ENCODE data around the gene USP17L30. TPM values are rescaled to one million over a fixed set of nuclear protein-coding genes. Genes with fewer than 3 reads are reported as not detected.
"Not testable (repeated sequence)": the region's sequence is repeated elsewhere in the genome, so short reads cannot be mapped to it uniquely, and the experiment has no call there.

USP17L30 gene
- total RNA-seq, 1 donor from 2014 or later, result not detected

DNA sequence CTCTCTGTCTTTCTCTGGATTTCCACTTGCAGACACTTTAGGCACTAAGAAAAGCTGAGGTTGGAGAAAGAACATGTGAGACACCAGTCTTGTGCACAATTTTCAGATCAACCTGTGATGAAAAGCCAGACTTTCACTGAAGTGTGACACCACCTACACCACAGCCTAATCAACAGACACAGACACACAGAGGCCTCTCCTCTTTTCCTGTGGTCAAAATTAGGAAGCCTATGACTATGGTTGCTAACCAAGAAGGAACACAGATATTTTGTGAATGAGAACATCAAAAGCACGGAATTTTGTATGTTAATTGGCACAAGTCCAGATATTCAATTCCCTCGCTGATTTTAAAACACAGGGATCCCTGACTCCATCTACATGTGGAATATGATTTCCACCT lies 26.1 kb downstream of the USP17L30 start:
- H3K4me3 Mint-ChIP-seq; DNase-seq (ENCODE audit: low spot score); H3K36me3 Mint-ChIP-seq (ENCODE audit: low read depth); H3K9me3 Mint-ChIP-seq; H3K27me3 Mint-ChIP-seq (ENCODE audit: insufficient read depth); H3K27ac Mint-ChIP-seq; intact Hi-C loops (cut with micrococcal nuclease); H3K4me1 Mint-ChIP-seq (ENCODE audit: low read depth): not testable (repeated sequence)

DNA sequence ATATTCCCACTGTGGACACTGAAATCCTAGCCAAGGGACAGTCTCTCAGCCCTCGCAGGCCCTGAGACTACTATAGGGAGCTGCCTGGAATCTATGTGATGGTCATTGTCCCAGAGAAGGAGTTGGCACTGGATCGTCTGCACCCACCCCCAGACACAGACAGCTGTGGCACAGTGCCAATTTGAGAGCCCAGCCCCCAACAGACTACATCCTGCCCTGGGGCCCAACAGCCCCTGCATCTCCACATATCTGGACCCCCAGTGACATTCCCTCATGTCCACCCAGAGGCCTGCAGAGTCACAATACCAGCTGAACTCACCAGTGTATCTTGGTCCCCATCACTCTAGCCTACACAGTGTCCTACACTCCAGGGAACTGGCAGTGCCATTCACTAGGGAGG lies 42.8 kb downstream of the USP17L30 start:
- DNase-seq (ENCODE audit: low spot score); H3K36me3 Mint-ChIP-seq (ENCODE audit: low read depth); intact Hi-C loops (cut with micrococcal nuclease); H3K4me3 Mint-ChIP-seq; H3K4me1 Mint-ChIP-seq (ENCODE audit: low read depth); H3K9me3 Mint-ChIP-seq; H3K27me3 Mint-ChIP-seq (ENCODE audit: insufficient read depth); H3K27ac Mint-ChIP-seq: not testable (repeated sequence)

DNA sequence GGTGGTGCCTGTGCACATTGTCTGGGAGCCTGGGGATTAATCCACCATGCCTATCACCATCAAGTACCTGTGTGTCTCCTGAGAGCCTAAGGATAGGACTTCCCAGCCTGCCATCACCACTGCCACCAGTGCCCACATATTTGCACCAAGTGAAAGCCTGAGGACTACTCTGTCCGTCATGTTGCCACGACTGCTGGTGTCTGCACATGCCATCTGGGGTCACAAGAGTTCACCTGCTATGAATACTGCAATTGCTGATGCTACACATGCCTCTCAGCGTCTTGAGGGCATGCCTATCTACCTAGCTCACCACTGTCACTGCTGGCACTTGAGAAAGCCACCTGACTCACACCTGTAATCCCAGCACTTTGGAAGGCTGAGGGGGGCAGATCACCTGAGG lies 43.6 kb downstream of the USP17L30 start:
- H3K4me1 Mint-ChIP-seq (ENCODE audit: low read depth); H3K9me3 Mint-ChIP-seq; H3K4me3 Mint-ChIP-seq; H3K36me3 Mint-ChIP-seq (ENCODE audit: low read depth); DNase-seq (ENCODE audit: low spot score); intact Hi-C loops (cut with micrococcal nuclease); H3K27ac Mint-ChIP-seq; H3K27me3 Mint-ChIP-seq (ENCODE audit: insufficient read depth): not testable (repeated sequence)

DNA sequence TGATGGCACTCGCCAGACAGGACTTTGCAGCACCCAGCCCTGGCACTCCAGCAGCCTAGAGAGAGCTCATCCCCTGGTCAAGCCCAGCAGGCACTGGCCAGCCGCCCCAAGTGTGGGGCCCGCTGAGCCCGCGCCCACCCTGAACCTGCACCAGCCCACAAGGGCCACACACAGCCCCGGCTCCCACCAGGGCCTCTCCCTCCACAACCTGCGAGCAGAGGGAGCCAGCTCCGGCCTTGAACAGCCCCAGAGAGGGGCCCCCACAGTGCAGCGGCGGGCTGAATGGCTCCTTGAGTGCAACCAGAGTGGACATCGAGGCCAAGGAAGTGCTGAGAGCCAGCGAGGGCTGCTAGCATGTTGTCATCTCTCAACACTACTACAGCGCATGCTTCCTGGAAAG lies 46.9 kb downstream of the USP17L30 start:
- no peaks in the 10 kb centered on the region for H3K4me1 Mint-ChIP-seq (ENCODE audit: low read depth)
- DNase-seq (ENCODE audit: low spot score), result no peak
- H3K36me3 Mint-ChIP-seq (ENCODE audit: low read depth), result no peaks in the 10 kb centered on the region
- H3K27ac Mint-ChIP-seq, result no peak overlapping the region
- H3K9me3 Mint-ChIP-seq, result no peaks in the 10 kb centered on the region
- no peaks in the 10 kb centered on the region for H3K27me3 Mint-ChIP-seq (ENCODE audit: insufficient read depth)
- H3K4me3 Mint-ChIP-seq, result no peak overlapping the region
- intact Hi-C loops (cut with micrococcal nuclease), result no loop called here

Other genes starting within 250 kb of the USP17L30 start
- not detected in 2 replicates for gene FAM90A26, start 192.7 kb upstream of the USP17L30 start, total RNA-seq
- gene USP17L10, start 152.5 kb upstream of the USP17L30 start, total RNA-seq, result not detected in 2 replicates
- gene USP17L11, start 147.7 kb upstream of the USP17L30 start, total RNA-seq, result not detected in 2 replicates
- not detected in 2 replicates for gene USP17L12, start 143.0 kb upstream of the USP17L30 start, total RNA-seq
- gene USP17L13, start 138.2 kb upstream of the USP17L30 start, total RNA-seq, result not detected in 2 replicates
- gene USP17L15, start 128.7 kb upstream of the USP17L30 start, total RNA-seq, result not detected in 2 replicates
- gene USP17L17, start 119.2 kb upstream of the USP17L30 start, total RNA-seq, result not detected in 2 replicates
- gene USP17L18, start 114.5 kb upstream of the USP17L30 start, total RNA-seq, result not detected in 2 replicates
- not detected in 2 replicates for gene USP17L19, start 109.8 kb upstream of the USP17L30 start, total RNA-seq
- not detected in 2 replicates for gene USP17L20, start 105.0 kb upstream of the USP17L30 start, total RNA-seq
- gene USP17L21, start 100.3 kb upstream of the USP17L30 start, total RNA-seq, result not detected in 2 replicates
- gene USP17L22, start 95.5 kb upstream of the USP17L30 start, total RNA-seq, result not detected in 2 replicates
- not detected in 2 replicates for gene USP17L24, start 38.0 kb upstream of the USP17L30 start, total RNA-seq
- gene USP17L25, start 33.2 kb upstream of the USP17L30 start, total RNA-seq, result not detected in 2 replicates
- gene USP17L26, start 28.5 kb upstream of the USP17L30 start, total RNA-seq, result not detected in 2 replicates
- gene USP17L5, start 23.7 kb upstream of the USP17L30 start, total RNA-seq, result not detected in 2 replicates
- gene USP17L27, start 19.0 kb upstream of the USP17L30 start, total RNA-seq, result not detected in 2 replicates
- not detected in 2 replicates for gene USP17L28, start 14.2 kb upstream of the USP17L30 start, total RNA-seq
- not detected in 2 replicates for gene USP17L29, start 9.5 kb upstream of the USP17L30 start, total RNA-seq
- not detected in 2 replicates for gene DEFB131A, start 81.3 kb downstream of the USP17L30 start, total RNA-seq